Gastroesophageal sphincter (tissue), 3 donors: Measurements from ENCODE around the gene SDR42E1.

Experiments used
- POLR2A ChIP-seq, 2 donors: fragments of 450-650 bp; IDR thresholded peaks; one replicate each; pipeline ENCODE4 v1.6.1; 2017; ENCODE audit warnings: antibody characterized with exemption in 2 of 2, mild to moderate bottlenecking in 2 of 2, moderate library complexity in 1 of 2
- POLR2AphosphoS5 ChIP-seq: sonication (generic); formaldehyde crosslinking; IDR thresholded peaks from one replicate; pipeline ENCODE4 v1.6.1; 2017; ENCODE audit warnings: antibody characterized with exemption
- TF ChIP-seq, protein P1 (sequence below), 4 experiments: fragments of 200-600 bp in 2 of 4; fragments of 450-650 bp in 2 of 4; sonication (generic) in 1 of 4; IDR thresholded peaks; one replicate each; pipeline ENCODE4 v1.5.1; 2017 to 2019; ENCODE audit warnings: antibody characterized with exemption in 4 of 4, mild to moderate bottlenecking in 2 of 4, moderate library complexity in 2 of 4

DNA sequence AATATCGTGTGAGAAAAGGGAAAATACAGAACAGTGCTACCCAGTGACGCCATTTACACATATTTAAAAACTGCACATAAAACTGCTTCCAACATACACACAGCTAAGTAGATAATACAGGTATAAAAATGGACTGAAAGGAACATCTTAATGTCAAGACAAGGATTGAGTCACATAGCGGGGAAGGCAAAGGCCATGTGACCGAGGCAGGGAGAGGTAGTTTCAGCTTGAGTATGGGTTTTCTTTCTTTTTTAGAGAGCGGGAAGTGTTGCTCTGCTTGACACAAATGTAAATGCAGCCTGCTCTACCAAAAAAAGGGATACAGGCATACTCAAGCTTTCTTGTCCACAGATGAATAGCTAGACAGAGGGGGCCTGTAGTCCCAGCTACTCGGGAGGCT lies 46.5 kb downstream of the SDR42E1 start:
- no peak for TF ChIP-seq POLR2A (IDR thresholded peaks at IDR 0.05)
- TF ChIP-seq, protein P1, sequence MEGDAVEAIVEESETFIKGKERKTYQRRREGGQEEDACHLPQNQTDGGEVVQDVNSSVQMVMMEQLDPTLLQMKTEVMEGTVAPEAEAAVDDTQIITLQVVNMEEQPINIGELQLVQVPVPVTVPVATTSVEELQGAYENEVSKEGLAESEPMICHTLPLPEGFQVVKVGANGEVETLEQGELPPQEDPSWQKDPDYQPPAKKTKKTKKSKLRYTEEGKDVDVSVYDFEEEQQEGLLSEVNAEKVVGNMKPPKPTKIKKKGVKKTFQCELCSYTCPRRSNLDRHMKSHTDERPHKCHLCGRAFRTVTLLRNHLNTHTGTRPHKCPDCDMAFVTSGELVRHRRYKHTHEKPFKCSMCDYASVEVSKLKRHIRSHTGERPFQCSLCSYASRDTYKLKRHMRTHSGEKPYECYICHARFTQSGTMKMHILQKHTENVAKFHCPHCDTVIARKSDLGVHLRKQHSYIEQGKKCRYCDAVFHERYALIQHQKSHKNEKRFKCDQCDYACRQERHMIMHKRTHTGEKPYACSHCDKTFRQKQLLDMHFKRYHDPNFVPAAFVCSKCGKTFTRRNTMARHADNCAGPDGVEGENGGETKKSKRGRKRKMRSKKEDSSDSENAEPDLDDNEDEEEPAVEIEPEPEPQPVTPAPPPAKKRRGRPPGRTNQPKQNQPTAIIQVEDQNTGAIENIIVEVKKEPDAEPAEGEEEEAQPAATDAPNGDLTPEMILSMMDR (IDR thresholded peaks at IDR 0.05): no peak
- TF ChIP-seq POLR2AphosphoS5: no peak
